Measurements from ENCODE around the gene DHX34. TPM values are rescaled to one million over a fixed set of nuclear protein-coding genes. Genes with fewer than 3 reads are reported as not detected.

The DHX34 gene
- total and polyA plus RNA-seq, 9 of the 15 experiments (the other 6 are each of a cell fraction or from before 2014, with no cell fraction given), result 0.36 to 42.0 (median 15.0) TPM

GRCh38 chr19:47315125-47315821 is 33.8 kb upstream of the DHX34 start (continued):
- TF ChIP-seq TAF1 (IDR thresholded peaks at IDR 0.05; ENCODE audit: control insufficient read depth, extremely low read depth, insufficient read depth, low read length, severe bottlenecking) (no peak), CXXC5 (CRISPR knock-in tag; IDR thresholded peaks at IDR 0.05) (peak; percentile 72), HDAC1 (IDR thresholded peaks at IDR 0.05) (peak in 1 of 2 experiments; percentile 70; a peak in 2 of 4 replicates), SP2 (IDR thresholded peaks at IDR 0.05; ENCODE audit: extremely low read depth, low read depth, low read length, poor library complexity, severe bottlenecking) (no peak), CREB3L1 (IDR thresholded peaks at IDR 0.05; ENCODE audit: borderline replicate concordance, low read depth) (no peak; the same call in 1 of the 2 replicates), ETS2 (tag; IDR thresholded peaks at IDR 0.05; ENCODE audit: borderline replicate concordance, poor library complexity, severe bottlenecking) (no peak), BMI1 (IDR thresholded peaks at IDR 0.05; ENCODE audit: low read length) (no peak), ATF7 (IDR thresholded peaks at IDR 0.05) (peak; percentile 96), KLF13 (tag; IDR thresholded peaks at IDR 0.05; ENCODE audit: borderline replicate concordance, low read depth) (no peak), CC2D1A (IDR thresholded peaks at IDR 0.05) (peak; percentile 18; the same call in 1 of the 2 replicates), CREM (IDR thresholded peaks at IDR 0.05; ENCODE audit: low read depth) (peak; percentile 92), ARID2 (IDR thresholded peaks at IDR 0.05) (no peak), MAFK (IDR thresholded peaks at IDR 0.05; ENCODE audit: low read length) (peak; percentile 75; the same call in 1 of the 2 replicates), FOXA1 (IDR thresholded peaks at IDR 0.05; ENCODE audit: borderline replicate concordance) (no peak), DACH1 (IDR thresholded peaks at IDR 0.05; ENCODE audit: partially characterized antibody) (peak; percentile 94), POLR2G (IDR thresholded peaks at IDR 0.05; ENCODE audit: low read depth, low read length) (no peak), ZFP36 (IDR thresholded peaks at IDR 0.05; ENCODE audit: low read depth, low read length, partially characterized antibody) (peak; percentile 67), BRD9 (IDR thresholded peaks at IDR 0.05; ENCODE audit: low read depth, partially characterized antibody) (no peak)
- TF ChIP-seq, protein P1, sequence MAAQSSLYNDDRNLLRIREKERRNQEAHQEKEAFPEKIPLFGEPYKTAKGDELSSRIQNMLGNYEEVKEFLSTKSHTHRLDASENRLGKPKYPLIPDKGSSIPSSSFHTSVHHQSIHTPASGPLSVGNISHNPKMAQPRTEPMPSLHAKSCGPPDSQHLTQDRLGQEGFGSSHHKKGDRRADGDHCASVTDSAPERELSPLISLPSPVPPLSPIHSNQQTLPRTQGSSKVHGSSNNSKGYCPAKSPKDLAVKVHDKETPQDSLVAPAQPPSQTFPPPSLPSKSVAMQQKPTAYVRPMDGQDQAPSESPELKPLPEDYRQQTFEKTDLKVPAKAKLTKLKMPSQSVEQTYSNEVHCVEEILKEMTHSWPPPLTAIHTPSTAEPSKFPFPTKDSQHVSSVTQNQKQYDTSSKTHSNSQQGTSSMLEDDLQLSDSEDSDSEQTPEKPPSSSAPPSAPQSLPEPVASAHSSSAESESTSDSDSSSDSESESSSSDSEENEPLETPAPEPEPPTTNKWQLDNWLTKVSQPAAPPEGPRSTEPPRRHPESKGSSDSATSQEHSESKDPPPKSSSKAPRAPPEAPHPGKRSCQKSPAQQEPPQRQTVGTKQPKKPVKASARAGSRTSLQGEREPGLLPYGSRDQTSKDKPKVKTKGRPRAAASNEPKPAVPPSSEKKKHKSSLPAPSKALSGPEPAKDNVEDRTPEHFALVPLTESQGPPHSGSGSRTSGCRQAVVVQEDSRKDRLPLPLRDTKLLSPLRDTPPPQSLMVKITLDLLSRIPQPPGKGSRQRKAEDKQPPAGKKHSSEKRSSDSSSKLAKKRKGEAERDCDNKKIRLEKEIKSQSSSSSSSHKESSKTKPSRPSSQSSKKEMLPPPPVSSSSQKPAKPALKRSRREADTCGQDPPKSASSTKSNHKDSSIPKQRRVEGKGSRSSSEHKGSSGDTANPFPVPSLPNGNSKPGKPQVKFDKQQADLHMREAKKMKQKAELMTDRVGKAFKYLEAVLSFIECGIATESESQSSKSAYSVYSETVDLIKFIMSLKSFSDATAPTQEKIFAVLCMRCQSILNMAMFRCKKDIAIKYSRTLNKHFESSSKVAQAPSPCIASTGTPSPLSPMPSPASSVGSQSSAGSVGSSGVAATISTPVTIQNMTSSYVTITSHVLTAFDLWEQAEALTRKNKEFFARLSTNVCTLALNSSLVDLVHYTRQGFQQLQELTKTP (IDR thresholded peaks at IDR 0.05; ENCODE audit: low read depth in 1 of 2, partially characterized antibody in 2 of 2), result peak; percentile 14 to 51
- TF ChIP-seq, protein P2, sequence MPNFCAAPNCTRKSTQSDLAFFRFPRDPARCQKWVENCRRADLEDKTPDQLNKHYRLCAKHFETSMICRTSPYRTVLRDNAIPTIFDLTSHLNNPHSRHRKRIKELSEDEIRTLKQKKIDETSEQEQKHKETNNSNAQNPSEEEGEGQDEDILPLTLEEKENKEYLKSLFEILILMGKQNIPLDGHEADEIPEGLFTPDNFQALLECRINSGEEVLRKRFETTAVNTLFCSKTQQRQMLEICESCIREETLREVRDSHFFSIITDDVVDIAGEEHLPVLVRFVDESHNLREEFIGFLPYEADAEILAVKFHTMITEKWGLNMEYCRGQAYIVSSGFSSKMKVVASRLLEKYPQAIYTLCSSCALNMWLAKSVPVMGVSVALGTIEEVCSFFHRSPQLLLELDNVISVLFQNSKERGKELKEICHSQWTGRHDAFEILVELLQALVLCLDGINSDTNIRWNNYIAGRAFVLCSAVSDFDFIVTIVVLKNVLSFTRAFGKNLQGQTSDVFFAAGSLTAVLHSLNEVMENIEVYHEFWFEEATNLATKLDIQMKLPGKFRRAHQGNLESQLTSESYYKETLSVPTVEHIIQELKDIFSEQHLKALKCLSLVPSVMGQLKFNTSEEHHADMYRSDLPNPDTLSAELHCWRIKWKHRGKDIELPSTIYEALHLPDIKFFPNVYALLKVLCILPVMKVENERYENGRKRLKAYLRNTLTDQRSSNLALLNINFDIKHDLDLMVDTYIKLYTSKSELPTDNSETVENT (CRISPR knock-in tag; IDR thresholded peaks at IDR 0.05), result no peak
